K562 (cell line): ENCODE data around the gene WDFY2. TPM values are rescaled to one million over a fixed set of nuclear protein-coding genes. Genes with fewer than 3 reads are reported as not detected.

ENCODE experiments used
- BCOR ChIP-seq: fragments of 450-650 bp; IDR thresholded peaks from 2 replicates; pipeline ENCODE4 v1.6.1; 2016
- BRF1 ChIP-seq: IDR thresholded peaks from 3 replicates; pipeline ENCODE4 v1.6.1; 2011; ENCODE audit warnings: borderline replicate concordance, mild to moderate bottlenecking; ENCODE audit not compliant: insufficient read length; ENCODE audit errors: extremely low read depth
- CBX2 ChIP-seq: fragments of 200-600 bp; sonication (generic); IDR thresholded peaks from one replicate; pipeline ENCODE4 v1.6.1; 2012; ENCODE audit warnings: mild to moderate bottlenecking, low read length, inconsistent platforms; ENCODE audit not compliant: insufficient read depth, poor library complexity, severe bottlenecking
- CREB3L1 ChIP-seq: fragments of 450-650 bp; IDR thresholded peaks from 2 replicates; pipeline ENCODE4 v1.6.1; 2014; ENCODE audit warnings: low read depth, mild to moderate bottlenecking, moderate library complexity, borderline replicate concordance
- HDGF ChIP-seq: fragments of 450-650 bp; IDR thresholded peaks from 2 replicates; pipeline ENCODE4 v1.6.1; 2016
- MTF1 ChIP-seq: fragments of 250-450 bp; sonication (Bioruptor Pico); IDR thresholded peaks from 2 replicates; pipeline ENCODE4 v1.9.0; 2021; ENCODE audit warnings: moderate library complexity, mild to moderate bottlenecking, inconsistent platforms, borderline replicate concordance
- NFIC ChIP-seq: fragments of 450-650 bp; IDR thresholded peaks from 2 replicates; pipeline ENCODE4 v1.6.1; 2017; ENCODE audit warnings: mild to moderate bottlenecking, inconsistent platforms
- SRSF9 ChIP-seq: fragments of 200-400 bp; formaldehyde crosslinking; IDR thresholded peaks from 2 replicates; pipeline ENCODE4 v1.6.1; 2017; ENCODE audit warnings: low read depth, low read length, borderline replicate concordance
- TRIM28 ChIP-seq: fragments of 450-650 bp; IDR thresholded peaks from 2 replicates; pipeline ENCODE4 v1.6.1; 2017
- USF2 ChIP-seq: sonication (generic); formaldehyde crosslinking; IDR thresholded peaks from 2 replicates; pipeline ENCODE4 v1.5.0; 2020; ENCODE audit warnings: missing genetic modification reagents
- ZKSCAN8 ChIP-seq: fragments of 200-800 bp; sonication (Bioruptor generic); IDR thresholded peaks from 2 replicates; pipeline ENCODE4 v1.6.1; 2016; ENCODE audit warnings: missing genetic modification characterization, missing compliant biosample characterization
- ZNF197 ChIP-seq: fragments of 200-800 bp; sonication (Bioruptor generic); IDR thresholded peaks from 2 replicates; pipeline ENCODE4 v1.6.1; 2016; ENCODE audit warnings: low read depth, missing genetic modification characterization, missing compliant biosample characterization
- ZNF217 ChIP-seq: sonication (generic); formaldehyde crosslinking; IDR thresholded peaks from 2 replicates; pipeline ENCODE4 v1.8.0; 2022; ENCODE audit warnings: mild to moderate bottlenecking, missing genetic modification reagents
- ZNF274 ChIP-seq: IDR thresholded peaks from 2 replicates; pipeline ENCODE4 v1.6.1; 2011; ENCODE audit warnings: low read depth, mild to moderate bottlenecking, low read length, moderate library complexity, borderline replicate concordance
- ZNF589 ChIP-seq: fragments of 200-800 bp; sonication (Bioruptor generic); IDR thresholded peaks from 2 replicates; pipeline ENCODE4 v1.6.1; 2016; ENCODE audit warnings: low read depth, missing genetic modification characterization, missing compliant biosample characterization
- ZNF766 ChIP-seq: fragments of 200-800 bp; sonication (Bioruptor generic); conservative IDR thresholded peaks from 2 replicates; pipeline ENCODE4 v1.6.1; 2016; ENCODE audit warnings: missing genetic modification characterization, missing compliant biosample characterization
- polyA plus RNA-seq, 8 experiments: library from polyadenylated mRNA; depleted of rRNA in 4 of 8; stranded (reverse) in 5 of 8; unstranded in 3 of 8; fragments of >200 nt; fragmentation: Nextera tagmentation in 2 of 8; fragmentation: Illumina TruSeq in 1 of 8; extraction: Ambion mirVana in 2 of 8; extraction: Trizol in 1 of 8; gene quantifications; 2 replicates each; pipeline versions ENCODE4 v1.2.1 to v1.2.3, GENCODE V29; 2011 to 2014; ENCODE audit warnings: inconsistent platforms in 1 of 8, missing spikeins in 1 of 8
- total RNA-seq, 7 experiments: library from RNA; depleted of rRNA in 6 of 7; stranded (reverse); fragments of >200 nt in 6 of 7; fragmentation: Illumina TruSeq in 2 of 7; extraction: Trizol in 2 of 7; gene quantifications; 2 replicates each; pipeline versions ENCODE4 v1.2.1 to v1.2.3, GENCODE V29; 2011 to 2021; ENCODE audit warnings: low replicate concordance in 1 of 7
- TF ChIP-seq, protein P1 (sequence below): fragments of 450-650 bp; IDR thresholded peaks from 2 replicates; pipeline ENCODE4 v1.6.1; 2016; ENCODE audit warnings: low read depth

The WDFY2 gene
- total and polyA plus RNA-seq, 9 of the 15 experiments (the other 6 are each of a cell fraction or from before 2014, with no cell fraction given), result 0.66 to 6.4 (median 4.4) TPM

DNA sequence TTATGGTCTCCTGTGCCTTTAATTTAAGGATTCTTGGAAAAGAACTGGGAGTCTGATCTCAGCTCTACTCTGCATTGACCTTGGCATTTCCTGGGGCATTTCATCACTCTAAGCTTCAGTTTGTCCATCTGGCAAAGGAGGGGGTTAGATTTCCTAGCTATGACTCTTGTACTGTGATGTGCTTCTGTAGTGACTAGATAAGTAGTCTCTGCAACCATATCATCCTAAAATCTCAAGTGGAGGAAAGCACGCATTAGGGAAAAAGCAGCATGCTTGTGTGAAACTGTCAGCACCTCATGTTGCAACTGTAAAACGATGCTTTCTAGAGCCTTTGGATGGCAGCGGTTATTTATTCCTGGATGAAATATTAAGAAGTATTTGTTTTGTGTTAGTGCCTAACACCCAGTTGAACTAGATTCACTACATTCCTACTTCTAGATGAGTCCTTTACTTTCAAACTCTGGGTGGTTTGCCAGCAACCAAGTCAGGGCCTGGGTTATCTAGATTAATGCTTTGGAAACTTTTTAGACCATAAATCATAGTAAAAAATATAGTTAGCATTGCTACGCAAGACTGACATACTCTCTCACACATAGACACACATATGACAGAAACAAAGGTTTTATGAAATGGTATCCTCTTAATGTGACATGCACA is 6.8 kb downstream of the WDFY2 start (continued):
- TF ChIP-seq USF2 (CRISPR knock-in tag) (no peak), ZNF274 (no peak), CBX2 (no peak), BCOR (0 out of 2 replicates have a peak, but pooled peaks have one; percentile 21), ZNF766 (peak; percentile 38; the same call in 1 of the 2 replicates), ZKSCAN8 (CRISPR knock-in tag) (peak; percentile 67; the same call in 1 of the 2 replicates), MTF1 (CRISPR knock-in tag) (no peak), SRSF9 (no peak), ZNF197 (CRISPR knock-in tag) (no peak), ZNF217 (CRISPR knock-in tag) (no peak), BRF1 (no peak), TRIM28 (no peak), NFIC (peak; percentile 61; the same call in 1 of the 2 replicates), CREB3L1 (no peak; the same call in 1 of the 2 replicates), ZNF589 (CRISPR knock-in tag) (peak; percentile 70; the same call in 1 of the 2 replicates), HDGF (no peak)
- TF ChIP-seq, protein P1, sequence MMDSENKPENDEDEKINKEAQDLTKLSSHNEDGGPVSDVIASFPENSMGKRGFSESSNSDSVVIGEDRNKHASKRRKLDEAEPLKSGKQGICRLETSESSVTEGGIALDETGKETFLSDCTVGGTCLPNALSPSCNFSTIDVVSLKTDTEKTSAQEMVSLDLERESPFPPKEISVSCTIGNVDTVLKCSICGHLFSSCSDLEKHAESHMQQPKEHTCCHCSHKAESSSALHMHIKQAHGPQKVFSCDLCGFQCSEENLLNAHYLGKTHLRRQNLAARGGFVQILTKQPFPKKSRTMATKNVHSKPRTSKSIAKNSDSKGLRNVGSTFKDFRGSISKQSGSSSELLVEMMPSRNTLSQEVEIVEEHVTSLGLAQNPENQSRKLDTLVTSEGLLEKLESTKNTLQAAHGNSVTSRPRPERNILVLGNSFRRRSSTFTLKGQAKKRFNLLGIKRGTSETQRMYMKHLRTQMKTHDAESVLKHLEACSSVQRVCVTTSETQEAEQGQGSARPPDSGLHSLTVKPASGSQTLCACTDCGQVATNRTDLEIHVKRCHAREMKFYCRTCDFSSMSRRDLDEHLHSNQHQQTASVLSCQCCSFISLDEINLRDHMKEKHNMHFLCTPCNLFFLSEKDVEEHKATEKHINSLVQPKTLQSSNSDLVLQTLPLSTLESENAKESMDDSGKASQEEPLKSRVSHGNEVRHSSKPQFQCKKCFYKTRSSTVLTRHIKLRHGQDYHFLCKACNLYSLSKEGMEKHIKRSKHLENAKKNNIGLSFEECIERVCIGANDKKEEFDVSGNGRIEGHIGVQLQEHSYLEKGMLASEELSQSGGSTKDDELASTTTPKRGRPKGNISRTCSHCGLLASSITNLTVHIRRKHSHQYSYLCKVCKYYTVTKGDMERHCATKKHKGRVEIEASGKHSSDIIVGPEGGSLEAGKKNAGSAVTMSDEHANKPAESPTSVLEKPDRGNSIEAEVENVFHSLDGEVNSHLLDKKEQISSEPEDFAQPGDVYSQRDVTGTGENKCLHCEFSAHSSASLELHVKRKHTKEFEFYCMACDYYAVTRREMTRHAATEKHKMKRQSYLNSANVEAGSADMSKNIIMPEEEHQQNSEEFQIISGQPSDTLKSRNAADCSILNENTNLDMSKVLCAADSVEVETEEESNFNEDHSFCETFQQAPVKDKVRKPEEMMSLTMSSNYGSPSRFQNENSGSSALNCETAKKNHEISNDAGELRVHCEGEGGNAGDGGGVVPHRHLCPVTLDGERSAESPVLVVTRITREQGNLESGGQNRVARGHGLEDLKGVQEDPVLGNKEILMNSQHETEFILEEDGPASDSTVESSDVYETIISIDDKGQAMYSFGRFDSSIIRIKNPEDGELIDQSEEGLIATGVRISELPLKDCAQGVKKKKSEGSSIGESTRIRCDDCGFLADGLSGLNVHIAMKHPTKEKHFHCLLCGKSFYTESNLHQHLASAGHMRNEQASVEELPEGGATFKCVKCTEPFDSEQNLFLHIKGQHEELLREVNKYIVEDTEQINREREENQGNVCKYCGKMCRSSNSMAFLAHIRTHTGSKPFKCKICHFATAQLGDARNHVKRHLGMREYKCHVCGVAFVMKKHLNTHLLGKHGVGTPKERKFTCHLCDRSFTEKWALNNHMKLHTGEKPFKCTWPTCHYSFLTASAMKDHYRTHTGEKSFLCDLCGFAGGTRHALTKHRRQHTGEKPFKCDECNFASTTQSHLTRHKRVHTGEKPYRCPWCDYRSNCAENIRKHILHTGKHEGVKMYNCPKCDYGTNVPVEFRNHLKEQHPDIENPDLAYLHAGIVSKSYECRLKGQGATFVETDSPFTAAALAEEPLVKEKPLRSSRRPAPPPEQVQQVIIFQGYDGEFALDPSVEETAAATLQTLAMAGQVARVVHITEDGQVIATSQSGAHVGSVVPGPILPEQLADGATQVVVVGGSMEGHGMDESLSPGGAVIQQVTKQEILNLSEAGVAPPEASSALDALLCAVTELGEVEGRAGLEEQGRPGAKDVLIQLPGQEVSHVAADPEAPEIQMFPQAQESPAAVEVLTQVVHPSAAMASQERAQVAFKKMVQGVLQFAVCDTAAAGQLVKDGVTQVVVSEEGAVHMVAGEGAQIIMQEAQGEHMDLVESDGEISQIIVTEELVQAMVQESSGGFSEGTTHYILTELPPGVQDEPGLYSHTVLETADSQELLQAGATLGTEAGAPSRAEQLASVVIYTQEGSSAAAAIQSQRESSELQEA, result no peak
